HepG2 (cell line): Measurements from ENCODE around the gene KRT77. TPM values are rescaled to one million over a fixed set of nuclear protein-coding genes. Genes with fewer than 3 reads are reported as not detected.

Experiments
- ATAC-seq: fragments of 200-7000 bp; cut with Tn5 transposase; 3 replicates; pipeline ENCODE4 v1.9.1; 2020; ENCODE audit warnings: mild to moderate bottlenecking, moderate library complexity
- BruUV-seq: library from RNA; stranded (reverse); fragments of 400-500 nt; replicated peaks from 2 replicates; lab custom pipeline; 2021; lab: Mats Ljungman, UMichigan
- CTCF ChIA-PET: fragments of 300-600 bp; formaldehyde crosslinking; extraction: SDS; loops from one replicate; lab custom pipeline; 2021; ENCODE audit warnings: low total read pairs, inconsistent platforms, low intra/inter-chr PET ratio; lab: Yijun Ruan, JAX
- POLR2A ChIA-PET: fragments of 350-600 bp; sonication (Branson Sonifier 250); formaldehyde crosslinking; loops from one replicate; lab custom pipeline; 2020; ENCODE audit warnings: antibody characterized with exemption, inconsistent platforms; lab: Yijun Ruan, JAX
- DNase-seq: peaks from one replicate; pipeline ENCODE4 v3.0.0-alpha.2; 2015; ENCODE audit warnings: low spot score
- FAIRE-seq: peaks from 3 replicates; lab custom pipeline; 2011; peaks lifted over from hg19 to GRCh38; lab: Jason Lieb, UNC
- H2AFZ ChIP-seq: one replicate; pipeline ENCODE4 v1.6.1; 2011; ENCODE audit warnings: low read length, inconsistent platforms
- H3K27ac ChIP-seq: fragments of 300-600 bp; 3 replicates; pipeline ENCODE4 v1.8.0; 2011; ENCODE audit warnings: mixed run types, mild to moderate bottlenecking, mixed read lengths, low read length, inconsistent platforms; ENCODE audit not compliant: insufficient read depth; ENCODE audit errors: extremely low read length
- H3K27me3 ChIP-seq, 2 experiments: fragments of 200-600 bp in 1 of 2; 2 replicates in 1 of 2; 3 replicates in 1 of 2; pipeline versions ENCODE4 v1.6.0 to v1.8.0; 2011; ENCODE audit warnings: low read length in 2 of 2, mild to moderate bottlenecking in 2 of 2, moderate library complexity in 2 of 2, inconsistent platforms in 1 of 2; ENCODE audit not compliant: insufficient read depth in 2 of 2, control insufficient read depth in 1 of 2
- H3K36me3 ChIP-seq, 2 experiments: fragments of 200-600 bp in 1 of 2; replicated peaks in 1 of 2; 2 replicates in 1 of 2; 3 replicates in 1 of 2; pipeline versions ENCODE4 v1.5.1 to v1.8.0; 2011; ENCODE audit warnings: low read length in 2 of 2, inconsistent platforms in 1 of 2; ENCODE audit not compliant: insufficient read depth in 2 of 2, control insufficient read depth in 1 of 2
- H3K4me1 ChIP-seq: 2 replicates; pipeline ENCODE4 v1.5.1; 2012; ENCODE audit warnings: low read length, inconsistent platforms; ENCODE audit not compliant: insufficient read depth
- H3K4me2 ChIP-seq: 2 replicates; pipeline ENCODE4 v1.6.0; 2011; ENCODE audit warnings: low read depth, low read length, inconsistent platforms
- H3K4me3 ChIP-seq, 3 experiments: fragments of 200-600 bp in 1 of 3; sonication (generic), shearing (Covaris generic) in 1 of 3; replicated peaks in 1 of 3; 2 replicates each; pipeline ENCODE4 v1.5.1; 2011 to 2016; ENCODE audit warnings: low read length in 3 of 3, inconsistent platforms in 2 of 3, low read depth in 2 of 3, mild to moderate bottlenecking in 2 of 3, control low read depth in 1 of 3, mixed read lengths in 1 of 3; ENCODE audit not compliant: insufficient read depth in 1 of 3
- H3K79me2 ChIP-seq: one replicate; pipeline ENCODE4 v1.6.1; 2011; ENCODE audit warnings: low read length, inconsistent platforms; ENCODE audit not compliant: insufficient read depth
- H3K9ac ChIP-seq: 2 replicates; pipeline ENCODE4 v1.6.0; 2011; ENCODE audit warnings: mild to moderate bottlenecking, low read depth, low read length, inconsistent platforms; ENCODE audit not compliant: insufficient read depth
- H3K9me3 ChIP-seq: 2 replicates; pipeline ENCODE4 v1.5.1; 2012; ENCODE audit warnings: mild to moderate bottlenecking, low read length
- H4K20me1 ChIP-seq: 2 replicates; pipeline ENCODE4 v1.6.0; 2011; ENCODE audit warnings: inconsistent platforms, mild to moderate bottlenecking, low read length, moderate library complexity; ENCODE audit not compliant: insufficient read depth
- CENPT ChIP-seq: sonication (generic); formaldehyde crosslinking; IDR thresholded peaks from 2 replicates; pipeline ENCODE4 v1.8.0; 2022; ENCODE audit warnings: low read depth, mild to moderate bottlenecking, moderate library complexity, missing genetic modification reagents
- HDAC6 ChIP-seq: fragments of 200-600 bp; sonication (generic); IDR thresholded peaks from 2 replicates; pipeline ENCODE4 v1.7.0; 2017; ENCODE audit warnings: mild to moderate bottlenecking, antibody characterized with exemption, low read length, low read depth
- POGZ ChIP-seq: sonication (generic); formaldehyde crosslinking; IDR thresholded peaks from 2 replicates; pipeline ENCODE4 v1.4.0; 2020; ENCODE audit warnings: mild to moderate bottlenecking, missing genetic modification reagents
- RBFOX2 ChIP-seq: fragments of 200-400 bp; formaldehyde crosslinking; IDR thresholded peaks from 2 replicates; pipeline ENCODE4 v1.6.1; 2017; ENCODE audit warnings: low read depth, mild to moderate bottlenecking, low read length
- RFX3 ChIP-seq: IDR thresholded peaks from 2 replicates; pipeline ENCODE4 v1.6.1; 2016; ENCODE audit warnings: missing biosample characterization, missing genetic modification reagents
- TCF7 ChIP-seq: sonication (generic); IDR thresholded peaks from 2 replicates; pipeline ENCODE4 v1.6.1; 2016; ENCODE audit warnings: antibody characterized with exemption, low read depth
- ZHX1 ChIP-seq: sonication (generic); formaldehyde crosslinking; IDR thresholded peaks from 2 replicates; pipeline ENCODE4 v1.8.1; 2022; ENCODE audit warnings: low read depth, mild to moderate bottlenecking, missing genetic modification reagents
- ZNF121 ChIP-seq: sonication (generic); formaldehyde crosslinking; IDR thresholded peaks from 2 replicates; pipeline ENCODE4 v1.5.0; 2020; ENCODE audit warnings: mild to moderate bottlenecking, missing genetic modification reagents
- ZNF205 ChIP-seq: IDR thresholded peaks from 2 replicates; pipeline ENCODE4 v1.6.1; 2018; ENCODE audit warnings: missing biosample characterization, missing genetic modification reagents
- ZNF362 ChIP-seq: sonication (generic); formaldehyde crosslinking; IDR thresholded peaks from 2 replicates; pipeline ENCODE4 v1.4.0; 2020; ENCODE audit warnings: missing genetic modification reagents, mild to moderate bottlenecking, borderline replicate concordance
- ZNF549 ChIP-seq: sonication (generic); formaldehyde crosslinking; IDR thresholded peaks from 2 replicates; pipeline ENCODE4 v1.5.0; 2020; ENCODE audit warnings: missing genetic modification reagents
- ZNF709 ChIP-seq: sonication (generic); formaldehyde crosslinking; IDR thresholded peaks from 2 replicates; pipeline ENCODE4 v1.5.0; 2020; ENCODE audit warnings: mild to moderate bottlenecking, missing genetic modification reagents
- ZNF891 ChIP-seq: sonication (generic); formaldehyde crosslinking; IDR thresholded peaks from 2 replicates; pipeline ENCODE4 v1.5.0; 2020; ENCODE audit warnings: mild to moderate bottlenecking, missing genetic modification reagents
- WGBS: methylation state at CpG from one replicate; pipeline ENCODE4 v1.1.6; 2017; ENCODE audit warnings: low lambda C conversion rate; 5-methylcytosine and 5-hydroxymethylcytosine counted together
- in situ Hi-C: cut with HindIII; loops from 2 replicates; pipeline ENCODE4 v1.10.0; 2017; ENCODE audit warnings: low pct_unique_long_range_greater_than_20kb; ENCODE audit not compliant: extremely low pct_ligation_motif_present
- intact Hi-C: fragments of 100-400 bp; cut with micrococcal nuclease; formaldehyde crosslinking; loops from one replicate; pipeline ENCODE4 v1.10.0; 2022; ENCODE audit not compliant: unreplicated experiment
- polyA plus RNA-seq, 8 experiments: library from polyadenylated mRNA; depleted of rRNA in 3 of 8; stranded (reverse) in 7 of 8; unstranded in 1 of 8; fragments of >200 nt; fragmentation: Illumina TruSeq in 4 of 8; extraction: Trizol in 4 of 8; gene quantifications; 2 replicates each; pipeline versions ENCODE4 v1.2.1 to v1.2.3, GENCODE V29; 2011 to 2016; ENCODE audit warnings: low read depth in 4 of 8, missing spikeins in 1 of 8, mixed read lengths in 1 of 8; ENCODE audit not compliant: insufficient read depth in 1 of 8
- total RNA-seq, 5 experiments: library from RNA; depleted of rRNA; stranded (reverse); fragments of >200 nt; fragmentation: Illumina TruSeq; extraction: Trizol; gene quantifications; 2 replicates each; pipeline ENCODE4 v1.2.3, GENCODE V29; 2016; ENCODE audit warnings: low read depth in 1 of 5
- TF ChIP-seq, protein P1 (sequence below): sonication (generic); formaldehyde crosslinking; IDR thresholded peaks from 2 replicates; pipeline ENCODE4 v1.4.0; 2020; ENCODE audit warnings: mild to moderate bottlenecking, missing genetic modification reagents
- TF ChIP-seq, protein P2 (sequence below): IDR thresholded peaks from 2 replicates; pipeline ENCODE4 v1.6.1; 2016; ENCODE audit warnings: missing genetic modification reagents, missing compliant biosample characterization

Gene KRT77
- total and polyA plus RNA-seq, 2 of the 13 experiments (the other 11 are each of a cell fraction or from before 2014, with no cell fraction given): not detected

- POLR2A ChIA-PET: no interaction called here
- in situ Hi-C loops (no loop called here), intact Hi-C loops (no loop called here)
- no TSS peak for BruUV-seq
- Histone ChIP-seq H4K20me1 (no peaks in the 10 kb centered on the region), H3K4me1 (no peaks in the 10 kb centered on the region), H3K4me3 (no peak overlapping the region), H3K27ac (no peak overlapping the region), H3K9ac (no peak overlapping the region), H2AFZ (no peak overlapping the region), H3K9me3 (no peaks in the 10 kb centered on the region), H3K27me3 (peaks cover 5 to 29% of the 10 kb centered on the region in 2 experiments; a peak in 4 of 5 replicates), H3K36me3 (no peaks in the 10 kb centered on the region), H3K4me2 (no peak overlapping the region), H3K79me2 (no peaks in the 10 kb centered on the region)
- CTCF ChIA-PET: no interaction called here
- no peak for FAIRE-seq
- 13% methylated on average over 8 of the region's 8 CpGs for WGBS
- no peak for ATAC-seq
- no peak for DNase-seq
- TF ChIP-seq ZNF709 (CRISPR knock-in tag) (no peak), ZNF891 (CRISPR knock-in tag) (no peak), ZNF205 (no peak), RFX3 (CRISPR knock-in tag) (no peak), ZHX1 (CRISPR knock-in tag) (no peak), POGZ (CRISPR knock-in tag) (no peak), ZNF549 (CRISPR knock-in tag) (no peak), HDAC6 (no peak), ZNF362 (no peak), CENPT (no peak), TCF7 (no peak), RBFOX2 (no peak), ZNF121 (no peak)
- TF ChIP-seq, protein P1, sequence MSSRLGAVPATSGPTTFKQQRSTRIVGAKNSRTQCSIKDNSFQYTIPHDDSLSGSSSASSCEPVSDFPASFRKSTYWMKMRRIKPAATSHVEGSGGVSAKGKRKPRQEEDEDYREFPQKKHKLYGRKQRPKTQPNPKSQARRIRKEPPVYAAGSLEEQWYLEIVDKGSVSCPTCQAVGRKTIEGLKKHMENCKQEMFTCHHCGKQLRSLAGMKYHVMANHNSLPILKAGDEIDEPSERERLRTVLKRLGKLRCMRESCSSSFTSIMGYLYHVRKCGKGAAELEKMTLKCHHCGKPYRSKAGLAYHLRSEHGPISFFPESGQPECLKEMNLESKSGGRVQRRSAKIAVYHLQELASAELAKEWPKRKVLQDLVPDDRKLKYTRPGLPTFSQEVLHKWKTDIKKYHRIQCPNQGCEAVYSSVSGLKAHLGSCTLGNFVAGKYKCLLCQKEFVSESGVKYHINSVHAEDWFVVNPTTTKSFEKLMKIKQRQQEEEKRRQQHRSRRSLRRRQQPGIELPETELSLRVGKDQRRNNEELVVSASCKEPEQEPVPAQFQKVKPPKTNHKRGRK (CRISPR knock-in tag): no peak
- TF ChIP-seq, protein P2, sequence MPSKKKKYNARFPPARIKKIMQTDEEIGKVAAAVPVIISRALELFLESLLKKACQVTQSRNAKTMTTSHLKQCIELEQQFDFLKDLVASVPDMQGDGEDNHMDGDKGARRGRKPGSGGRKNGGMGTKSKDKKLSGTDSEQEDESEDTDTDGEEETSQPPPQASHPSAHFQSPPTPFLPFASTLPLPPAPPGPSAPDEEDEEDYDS: no peak
Observed at GRCh38 chr12:52655720-52656124, 47.6 kb downstream of the KRT77 start.
